PC-9 (cell line): ENCODE measurements around the gene KCNMB3. TPM values are rescaled to one million over a fixed set of nuclear protein-coding genes. Genes with fewer than 3 reads are reported as not detected.

ENCODE experiments used
- BruUV-seq: library from RNA; stranded (reverse); fragments of 400-500 nt; replicated peaks from 2 replicates; lab custom pipeline; 2021; lab: Mats Ljungman, UMichigan
- CTCF ChIA-PET: fragments of 300-600 bp; sonication (Branson Sonifier 250); formaldehyde crosslinking; loops from one replicate; lab custom pipeline; 2022; ENCODE audit warnings: antibody characterized with exemption; lab: Charles Lee
- POLR2A ChIA-PET: fragments of 300-600 bp; sonication (Branson Sonifier 250); formaldehyde crosslinking; loops from one replicate; lab custom pipeline; 2022; ENCODE audit warnings: antibody characterized with exemption; ENCODE audit not compliant: unreplicated experiment; lab: Charles Lee
- DNase-seq, 2 experiments: peaks; one replicate each; pipeline versions ENCODE4 v3.0.0 to v3.0.0-alpha.2; 2015 to 2022; ENCODE audit warnings: mixed read lengths in 1 of 2
- H2AFZ ChIP-seq: fragments of 200-600 bp; sonication (generic); 2 replicates; pipeline ENCODE4 v1.8.1; 2017; ENCODE audit warnings: antibody characterized with exemption
- H3F3A ChIP-seq: fragments of 200-600 bp; sonication (generic); 2 replicates; pipeline ENCODE4 v1.8.1; 2017; ENCODE audit warnings: antibody characterized with exemption, mild to moderate bottlenecking, low read depth; ENCODE audit not compliant: insufficient read depth
- H3K27ac ChIP-seq: fragments of 200-600 bp; sonication (generic); 2 replicates; pipeline ENCODE4 v1.6.1; 2016; ENCODE audit warnings: mixed run types
- H3K27me3 ChIP-seq: fragments of 200-600 bp; sonication (generic); 2 replicates; pipeline ENCODE4 v1.6.1; 2016; ENCODE audit warnings: low read depth, mixed run types; ENCODE audit not compliant: insufficient read depth
- H3K36me3 ChIP-seq: fragments of 200-600 bp; sonication (generic); 2 replicates; pipeline ENCODE4 v1.6.1; 2016; ENCODE audit warnings: low read depth, mixed run types
- H3K4me1 ChIP-seq: fragments of 200-600 bp; sonication (generic); replicated peaks from 2 replicates; pipeline ENCODE4 v1.6.1; 2016; ENCODE audit warnings: mixed run types; ENCODE audit not compliant: insufficient read depth
- H3K4me2 ChIP-seq: fragments of 200-600 bp; sonication (generic); 2 replicates; pipeline ENCODE4 v1.6.1; 2017; ENCODE audit warnings: mixed run types
- H3K4me3 ChIP-seq: fragments of 200-600 bp; sonication (generic); 2 replicates; pipeline ENCODE4 v1.6.1; 2016; ENCODE audit warnings: mixed run types
- H3K79me2 ChIP-seq: fragments of 200-600 bp; sonication (generic); 2 replicates; pipeline ENCODE4 v1.6.1; 2017; ENCODE audit warnings: low read depth, mixed run types
- H3K9me2 ChIP-seq: fragments of 200-600 bp; sonication (generic); 2 replicates; pipeline ENCODE4 v1.8.1; 2017; ENCODE audit warnings: mild to moderate bottlenecking; ENCODE audit not compliant: insufficient read depth
- H3K9me3 ChIP-seq: fragments of 200-600 bp; sonication (generic); 2 replicates; pipeline ENCODE4 v1.8.1; 2016; ENCODE audit warnings: low read depth; ENCODE audit not compliant: insufficient read depth
- H4K20me1 ChIP-seq: fragments of 200-600 bp; sonication (generic); 2 replicates; pipeline ENCODE4 v1.8.1; 2017; ENCODE audit not compliant: insufficient read depth
- CTCF ChIP-seq: fragments of 200-600 bp; sonication (generic); conservative IDR thresholded peaks from 2 replicates; pipeline ENCODE4 v1.6.1; 2017; ENCODE audit warnings: mixed run types, antibody characterized with exemption, mild to moderate bottlenecking, moderate library complexity
- EZH2 ChIP-seq: fragments of 200-600 bp; sonication (generic); IDR thresholded peaks from 2 replicates; pipeline ENCODE4 v1.8.0; 2017; ENCODE audit warnings: antibody characterized with exemption, low read depth
- intact Hi-C: fragments of 100-400 bp; cut with micrococcal nuclease; formaldehyde crosslinking; loops from one replicate; pipeline ENCODE4 v1.10.0; 2022; ENCODE audit not compliant: unreplicated experiment
- total RNA-seq: library from RNA; stranded (reverse); gene quantifications from 2 replicates; pipeline ENCODE4 v1.2.3, GENCODE V29; 2021

KCNMB3 gene
- total RNA-seq, 1 experiment from 2014 or later, result 8.9 TPM

DNA sequence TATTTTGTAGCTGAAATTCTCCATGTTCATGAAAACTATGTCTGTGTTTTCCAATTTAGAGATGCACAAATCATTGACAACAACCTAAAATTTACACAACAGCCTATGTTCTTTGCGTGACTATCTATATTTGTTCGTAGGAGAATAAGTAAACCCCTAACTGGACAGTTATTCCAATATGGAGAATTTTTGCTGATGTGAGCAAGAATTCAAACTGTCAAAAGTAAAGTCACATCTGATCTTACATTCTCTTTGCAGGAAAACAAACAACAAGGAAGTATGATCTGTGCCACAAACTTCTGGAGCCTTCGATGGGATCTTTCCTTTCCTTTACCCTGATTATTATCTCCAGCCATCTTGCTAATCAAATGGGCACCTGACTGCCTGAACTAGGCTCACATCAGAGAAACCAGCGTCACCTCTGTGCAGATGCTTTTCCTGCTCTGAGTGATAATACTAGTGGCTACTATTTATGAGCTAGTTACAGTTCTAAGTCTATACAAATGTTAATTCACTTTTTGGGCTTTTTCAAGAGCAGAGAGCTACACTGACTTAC lies 18.3 kb upstream of the KCNMB3 start:
- intact Hi-C loops, result no loop called here
- Histone ChIP-seq H3K27me3 (no peaks in the 10 kb centered on the region), H3K9me3 (no peaks in the 10 kb centered on the region), H3K4me1 (no peaks in the 10 kb centered on the region), H3K27ac (no peak overlapping the region), H3K9me2 (no peaks in the 10 kb centered on the region), H2AFZ (peak overlapping the region; percentile 22; the same call in 1 of the 2 replicates), H3F3A (no peaks in the 10 kb centered on the region), H3K4me2 (no peak overlapping the region), H4K20me1 (no peaks in the 10 kb centered on the region), H3K36me3 (no peaks in the 10 kb centered on the region), H3K4me3 (no peak overlapping the region), H3K79me2 (no peaks in the 10 kb centered on the region)
- DNase-seq, result no peak
- TF ChIP-seq CTCF (no peak), EZH2 (no peak)
- POLR2A ChIA-PET, result no interaction called here
- CTCF ChIA-PET, result interaction anchor here (0.6 kb wide), 1 partner anchor 380 kb away, joined by 8 read pairs; no protein-coding TSS in a partner anchor
- BruUV-seq, result no TSS peak

DNA sequence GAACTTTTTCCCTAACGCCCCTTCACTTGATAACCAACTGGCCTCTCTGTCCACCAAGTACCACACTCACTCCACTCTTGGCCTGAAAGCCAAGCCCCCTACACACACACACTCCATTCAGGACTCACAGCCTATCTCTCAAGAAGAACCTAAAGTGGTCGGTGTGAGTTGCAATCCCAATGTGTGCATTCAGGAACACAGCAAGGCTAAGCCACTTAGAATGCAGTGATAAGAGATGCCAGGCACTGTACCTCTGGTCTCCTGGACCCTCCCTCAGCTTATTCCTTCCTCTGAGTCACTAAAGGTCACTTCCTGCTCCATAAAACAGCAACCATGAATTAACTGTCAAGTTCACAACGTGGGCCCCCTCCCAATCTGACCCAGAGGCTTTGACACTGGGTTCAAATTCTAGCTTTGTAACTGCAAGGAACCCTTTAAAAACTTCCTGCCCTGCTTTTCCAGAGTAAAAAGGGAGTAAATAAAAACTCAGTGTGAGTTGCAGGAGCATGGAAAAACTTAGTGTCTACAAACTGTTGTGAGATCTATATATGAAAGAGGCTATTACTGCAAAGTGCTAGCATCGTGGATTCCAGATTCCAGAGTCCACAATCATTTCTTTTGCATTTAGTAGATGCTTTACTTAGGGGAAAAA lies 17.6 kb upstream of the KCNMB3 start:
- DNase-seq, result no peak
- Histone ChIP-seq H3K27ac (no peak overlapping the region), H3K27me3 (no peaks in the 10 kb centered on the region), H3K9me2 (no peaks in the 10 kb centered on the region), H3K4me2 (no peak overlapping the region), H2AFZ (no peak overlapping the region; the same call in 1 of the 2 replicates), H3K4me1 (no peaks in the 10 kb centered on the region), H3K36me3 (no peaks in the 10 kb centered on the region), H3K9me3 (no peaks in the 10 kb centered on the region), H3K4me3 (no peak overlapping the region), H3F3A (no peaks in the 10 kb centered on the region), H4K20me1 (no peaks in the 10 kb centered on the region), H3K79me2 (no peaks in the 10 kb centered on the region)
- TF ChIP-seq EZH2, result no peak
- TF ChIP-seq CTCF, result no peak
- POLR2A ChIA-PET, result no interaction called here
- CTCF ChIA-PET, result interaction anchor here (0.6 kb wide), 1 partner anchor 381 kb away, joined by 8 read pairs; no protein-coding TSS in a partner anchor
- intact Hi-C loops, result no loop called here
- no TSS peak for BruUV-seq

GRCh38 chr3:179266701-179267211 lies 15.8 kb upstream of the KCNMB3 start:
- Histone ChIP-seq H3K4me1 (no peaks in the 10 kb centered on the region; the same call in 1 of the 2 replicates), H3K36me3 (no peaks in the 10 kb centered on the region), H3K4me2 (no peak overlapping the region), H3K4me3 (no peak overlapping the region), H3F3A (no peaks in the 10 kb centered on the region), H3K27ac (no peak overlapping the region), H3K9me3 (no peaks in the 10 kb centered on the region), H4K20me1 (no peaks in the 10 kb centered on the region), H3K27me3 (no peaks in the 10 kb centered on the region), H3K79me2 (no peaks in the 10 kb centered on the region), H2AFZ (no peak overlapping the region), H3K9me2 (no peaks in the 10 kb centered on the region)
- no peak for TF ChIP-seq CTCF
- TF ChIP-seq EZH2, result no peak
- POLR2A ChIA-PET, result no interaction called here
- intact Hi-C loops, result no loop called here
- CTCF ChIA-PET, result no interaction called here
- DNase-seq, result no peak
- no TSS peak for BruUV-seq
